GM19397 (cell line): ENCODE measurements around the gene RNF31.

Experiments used
- ATAC-seq: cut with Tn5 transposase; IDR thresholded peaks from one replicate; pipeline ENCODE4 v1.9.1; 2021; ENCODE audit warnings: mild to moderate bottlenecking, moderate library complexity; ENCODE audit not compliant: unreplicated experiment

RNF31 gene

DNA sequence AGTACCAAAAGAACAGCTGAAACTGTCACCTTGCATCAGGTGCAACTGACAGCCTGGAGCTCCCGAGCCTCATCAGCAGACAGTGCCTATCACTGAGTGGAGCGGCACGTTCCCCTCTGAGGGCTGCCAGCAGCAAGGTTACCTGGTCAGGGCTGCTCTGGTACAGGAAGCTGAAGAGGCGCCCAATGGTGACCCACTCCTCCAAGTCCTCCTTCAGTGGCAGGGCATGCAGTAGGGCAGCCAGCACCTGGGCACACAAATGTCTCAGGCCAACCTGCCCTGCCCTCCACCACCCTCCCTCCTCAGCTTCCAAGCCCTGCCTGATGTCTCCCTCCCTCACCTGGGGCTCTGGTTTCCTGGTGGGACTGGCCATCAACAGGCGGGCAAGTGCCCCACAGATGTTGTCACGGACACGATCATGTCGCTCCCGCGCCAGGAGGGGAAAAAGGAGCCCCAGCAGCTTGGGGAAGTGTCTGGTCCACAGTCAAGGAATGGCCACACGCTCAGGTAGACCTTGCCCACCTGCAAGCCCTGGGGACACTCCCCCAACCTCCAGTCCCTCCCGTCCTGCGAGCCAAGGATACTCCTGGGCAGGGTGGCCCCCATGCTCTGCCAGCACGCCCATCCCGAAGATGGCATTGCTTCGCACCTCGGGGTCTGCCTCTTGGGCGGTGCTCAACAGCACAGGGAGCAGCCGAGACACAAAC lies 34.2 kb downstream of the RNF31 start:
- no peak for ATAC-seq

DNA sequence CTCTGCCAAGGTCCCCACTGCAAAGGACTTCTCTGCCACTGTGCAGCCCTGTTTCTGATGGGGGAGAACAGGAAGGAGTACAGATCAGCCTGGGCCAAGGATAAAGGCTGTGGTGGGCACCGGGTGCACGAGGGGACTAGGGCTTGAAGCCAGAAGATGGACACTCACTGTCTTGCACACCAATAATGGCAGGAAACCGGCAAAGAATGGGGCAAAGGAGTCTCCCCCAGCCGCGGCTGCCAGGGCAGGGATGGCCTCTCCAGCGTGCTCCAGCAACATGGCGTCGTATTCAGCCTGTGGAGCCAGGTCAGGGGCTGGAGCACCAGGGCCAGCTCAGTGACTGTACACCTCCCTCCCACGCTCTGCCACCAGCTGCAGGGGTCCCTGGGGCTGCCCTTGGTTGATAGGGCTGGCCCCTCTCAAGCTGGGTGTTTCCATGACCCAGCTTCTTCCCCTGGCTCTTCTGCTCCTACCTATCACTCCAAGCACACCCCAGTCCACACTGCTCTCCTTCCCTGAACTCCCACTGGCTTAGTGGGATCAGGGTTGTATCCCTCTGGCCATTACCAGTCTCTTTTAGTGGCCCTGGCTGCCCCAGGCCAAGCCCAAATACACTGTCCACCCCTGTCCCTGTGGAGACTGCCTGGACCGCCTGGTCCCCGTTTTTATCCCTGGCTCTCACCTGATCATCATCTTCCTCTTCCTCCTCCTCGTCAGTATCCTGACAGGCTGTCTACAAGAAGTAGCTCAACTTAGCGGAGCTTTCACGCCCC lies 35.0 kb downstream of the RNF31 start:
- ATAC-seq: no peak

DNA sequence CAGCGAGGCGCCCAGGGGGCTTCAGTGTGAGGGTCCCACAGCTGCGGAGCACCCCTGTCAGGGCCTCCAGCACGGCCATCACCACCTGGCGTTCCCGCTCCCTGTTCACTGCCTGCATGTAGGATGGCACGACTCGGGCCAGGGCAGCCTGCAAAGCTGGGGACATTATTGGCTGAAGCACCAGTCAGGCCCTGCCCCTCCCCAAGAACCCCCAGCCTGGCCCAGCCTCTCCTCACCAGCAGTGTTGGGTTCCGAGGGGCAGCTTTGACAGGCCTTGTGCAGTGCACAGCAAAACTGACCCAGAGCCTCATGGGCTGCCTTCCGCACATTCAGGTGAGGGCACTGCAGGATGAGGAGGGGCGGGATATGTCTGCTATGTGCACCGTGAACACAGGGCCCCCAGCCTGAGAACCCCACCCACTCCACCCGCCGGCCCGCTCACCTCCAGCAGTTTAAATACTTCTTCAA lies 35.8 kb downstream of the RNF31 start:
- ATAC-seq: no peak

DNA sequence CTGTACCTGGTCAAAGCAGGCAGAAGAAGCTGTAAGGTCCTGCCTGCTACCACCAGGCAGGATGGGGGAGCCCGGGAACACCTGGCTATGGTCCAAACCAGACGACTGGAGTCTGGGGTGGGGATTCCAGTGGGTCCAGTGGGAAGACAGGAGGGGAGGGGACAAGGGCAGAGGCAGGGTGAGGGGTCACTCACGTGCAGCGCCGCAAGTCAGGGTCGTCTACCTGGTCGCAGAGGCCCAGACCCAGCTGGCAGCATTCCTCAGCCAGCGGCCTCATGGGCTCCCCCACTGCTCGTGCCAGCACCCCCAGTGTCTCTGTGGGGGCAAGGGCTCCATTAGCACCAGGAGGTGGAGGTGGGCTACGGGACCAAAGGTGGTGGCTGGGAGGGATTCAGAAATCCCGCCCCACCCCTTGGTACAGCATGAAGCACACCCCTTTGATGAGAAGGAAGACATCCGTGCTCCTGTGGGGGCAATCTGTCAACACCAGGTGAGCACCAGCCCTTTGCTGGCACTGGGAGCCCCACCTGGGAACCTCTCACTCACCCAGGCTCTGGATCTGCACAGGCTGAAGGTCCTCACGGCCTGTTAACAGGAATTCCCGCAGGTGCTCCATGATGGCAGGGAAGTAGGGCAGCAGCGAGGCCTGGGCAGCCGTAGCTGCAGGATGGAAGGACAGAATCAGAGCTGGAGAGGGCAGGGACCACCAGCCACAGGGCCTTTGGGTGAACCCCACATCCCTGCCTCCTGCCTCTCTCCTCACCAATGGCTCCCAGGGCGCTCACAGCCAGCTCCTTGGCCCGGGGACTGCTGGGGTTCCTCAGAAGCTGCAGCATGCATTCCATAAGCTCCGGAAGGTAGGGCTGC lies 37.0 kb downstream of the RNF31 start:
- ATAC-seq: no peak

DNA sequence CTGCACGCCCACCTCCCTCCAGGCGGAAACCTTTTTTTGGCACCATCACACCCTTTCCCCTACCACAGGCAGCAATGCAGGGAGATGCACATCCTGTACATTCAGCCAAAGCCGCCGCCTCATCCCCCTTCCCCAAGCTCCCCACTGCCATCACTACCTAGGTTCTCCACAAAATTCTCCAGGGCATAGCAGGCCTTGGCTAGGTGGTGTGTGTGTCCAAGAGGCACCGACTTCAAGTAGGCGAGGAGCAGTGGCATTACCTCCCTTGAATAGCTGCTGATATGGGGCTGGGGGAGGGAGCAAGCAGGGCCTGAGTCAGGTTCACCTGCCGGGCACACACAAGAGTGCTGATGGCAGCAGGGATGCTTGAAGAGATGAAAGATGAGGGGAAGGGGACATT lies 37.7 kb downstream of the RNF31 start:
- ATAC-seq: no peak

DNA sequence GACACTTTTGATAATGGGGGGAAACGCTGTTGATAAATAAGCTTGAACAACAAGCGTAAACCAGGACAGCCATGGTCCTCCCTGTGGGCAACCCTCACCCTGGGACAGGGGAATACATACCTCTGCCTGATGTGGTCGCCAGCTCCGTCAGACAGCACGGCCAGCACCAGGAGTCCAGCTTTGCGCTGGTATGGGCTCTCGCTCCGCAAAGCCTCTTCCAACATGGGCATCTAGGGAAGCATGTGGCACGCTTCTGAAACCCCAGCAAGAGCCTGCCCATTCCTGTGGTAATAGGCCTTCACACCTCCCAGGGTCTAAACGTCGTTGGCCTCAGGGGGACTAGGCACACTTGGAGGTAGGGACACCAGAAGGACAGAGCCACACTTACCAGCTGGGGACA lies 38.4 kb downstream of the RNF31 start:
- ATAC-seq: no peak

DNA sequence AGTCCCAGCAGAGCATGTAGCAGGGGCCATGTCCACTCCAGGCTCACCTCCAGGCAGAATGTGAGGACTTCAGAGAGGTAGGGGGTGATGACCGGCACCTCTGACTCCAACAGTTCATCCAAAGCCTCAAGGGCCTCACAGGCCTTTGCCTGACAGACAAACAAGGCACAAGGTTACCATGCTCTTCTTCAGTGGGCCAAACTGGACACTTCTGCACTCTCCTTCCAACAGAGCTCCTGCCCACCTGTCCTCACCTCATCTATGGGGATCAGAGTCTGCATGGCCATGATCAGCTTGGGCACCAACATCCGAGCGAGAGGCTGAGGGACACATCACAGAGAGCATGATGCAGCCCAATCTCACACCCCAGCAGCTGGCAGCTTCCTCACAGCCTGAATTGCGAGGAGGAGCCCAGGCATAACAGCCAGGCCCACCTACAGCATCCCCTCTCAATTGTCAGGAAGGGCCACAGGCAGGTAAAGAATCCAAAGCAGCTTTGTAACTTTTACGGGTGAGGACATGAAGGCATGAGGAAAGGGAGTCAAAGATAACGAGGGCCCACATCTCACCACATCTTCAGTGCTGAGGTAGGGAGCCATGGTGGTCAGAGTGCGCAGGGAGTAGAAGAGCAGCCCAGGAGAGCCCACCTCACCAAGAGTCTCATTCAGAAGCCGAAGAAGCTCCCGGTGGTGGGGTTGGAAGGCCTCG lies 39.7 kb downstream of the RNF31 start:
- no peak for ATAC-seq

DNA sequence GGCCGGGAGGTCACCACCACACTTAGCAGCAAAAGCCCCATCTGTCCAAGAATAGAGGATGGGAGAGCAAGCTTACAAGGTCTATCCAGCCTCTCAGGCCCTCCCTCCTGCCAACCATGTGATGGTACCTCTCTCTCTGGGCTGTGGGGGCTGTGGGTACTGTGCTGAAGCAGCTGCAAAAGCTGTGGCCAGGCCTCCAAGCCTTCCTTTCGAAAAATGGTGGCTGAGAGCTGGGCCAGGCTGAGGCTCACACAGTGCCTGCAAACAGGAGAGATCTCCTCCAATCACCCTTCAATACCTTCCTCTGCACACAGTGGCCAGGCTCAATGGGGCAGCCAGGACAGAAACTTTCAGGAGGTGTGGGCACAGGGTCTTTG lies 40.2 kb downstream of the RNF31 start:
- ATAC-seq: no peak

DNA sequence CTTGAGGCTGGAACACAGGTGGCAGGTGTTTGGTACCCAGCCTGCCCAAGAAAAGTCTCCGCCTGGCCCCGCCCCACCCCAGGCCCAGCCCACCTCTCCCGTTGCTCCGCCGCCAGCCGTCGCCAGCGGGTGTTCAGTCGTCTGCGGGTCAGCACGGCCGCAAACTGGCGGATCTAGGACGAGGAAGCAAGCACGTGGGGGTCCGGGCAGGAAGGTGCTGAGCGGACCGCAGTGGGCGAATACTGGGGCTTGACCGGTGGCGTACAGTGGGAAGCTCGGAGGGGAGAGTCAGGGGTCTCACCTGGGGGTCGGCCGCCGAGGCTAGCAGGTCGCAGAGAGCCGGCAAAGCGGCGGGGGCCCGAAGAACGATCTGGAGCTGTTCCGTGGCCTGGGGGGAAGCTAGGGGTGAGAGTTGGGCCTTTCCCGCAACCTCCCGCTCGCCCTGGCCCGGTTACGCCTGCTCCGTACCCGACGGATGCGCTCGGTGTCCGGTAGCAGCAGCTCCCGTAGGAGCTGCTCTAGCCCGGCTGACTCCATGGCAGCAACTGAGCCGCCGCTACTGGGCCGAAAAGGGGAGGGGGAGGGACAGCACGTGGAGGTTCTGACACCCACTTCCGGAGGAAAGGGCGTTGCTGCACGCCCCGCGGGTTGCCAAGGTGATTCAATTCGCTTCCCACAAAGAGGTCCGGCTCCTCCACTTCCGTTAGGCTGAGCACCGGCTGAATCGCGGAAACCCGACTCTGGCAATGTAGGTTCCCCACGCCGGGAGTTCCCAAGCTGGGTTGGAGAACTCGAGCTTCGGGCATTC lies 41.2 kb downstream of the RNF31 start, which contains the start of gene IPO4:
TSS of gene IPO4 (minus strand) at position 566 of the 808 bp plus-strand sequence. CDS start at position 537, 29 bp downstream.
- peak; percentile 84 for ATAC-seq

DNA sequence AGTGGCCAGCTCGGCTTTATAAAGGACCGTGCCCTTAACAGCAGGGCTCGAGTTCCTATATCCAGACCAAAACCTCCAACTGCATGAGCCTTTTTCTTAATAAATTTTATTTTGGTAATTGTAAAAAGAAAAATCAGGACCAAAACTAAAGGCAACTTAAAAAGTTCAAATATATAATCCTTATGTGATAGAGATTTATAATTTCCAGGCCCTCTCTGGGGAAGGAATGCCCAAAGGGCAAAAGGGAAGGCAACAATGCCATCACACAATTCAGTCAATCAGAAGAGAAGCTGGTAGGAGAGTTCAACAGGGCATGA lies 41.7 kb downstream of the RNF31 start:
- ATAC-seq: no peak

DNA sequence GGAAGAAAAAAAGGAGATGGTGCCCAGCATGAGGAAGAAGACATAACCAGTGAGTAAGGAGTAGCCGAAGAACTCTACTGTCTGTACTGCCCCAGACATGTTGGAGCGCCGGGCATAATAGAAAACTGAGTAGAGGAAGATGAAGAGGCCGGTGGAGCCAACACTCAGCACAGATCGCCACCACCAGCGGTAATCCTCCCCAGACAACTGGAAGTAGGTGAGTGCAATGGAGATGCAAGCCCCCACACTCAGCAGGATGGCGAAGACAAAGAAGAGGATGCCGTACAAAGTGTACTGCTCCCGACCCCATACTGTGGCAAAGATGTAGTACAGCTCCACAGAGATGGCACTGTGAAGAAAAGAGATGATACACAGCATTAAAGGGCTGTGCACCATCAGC lies 42.2 kb downstream of the RNF31 start:
- ATAC-seq: no peak

DNA sequence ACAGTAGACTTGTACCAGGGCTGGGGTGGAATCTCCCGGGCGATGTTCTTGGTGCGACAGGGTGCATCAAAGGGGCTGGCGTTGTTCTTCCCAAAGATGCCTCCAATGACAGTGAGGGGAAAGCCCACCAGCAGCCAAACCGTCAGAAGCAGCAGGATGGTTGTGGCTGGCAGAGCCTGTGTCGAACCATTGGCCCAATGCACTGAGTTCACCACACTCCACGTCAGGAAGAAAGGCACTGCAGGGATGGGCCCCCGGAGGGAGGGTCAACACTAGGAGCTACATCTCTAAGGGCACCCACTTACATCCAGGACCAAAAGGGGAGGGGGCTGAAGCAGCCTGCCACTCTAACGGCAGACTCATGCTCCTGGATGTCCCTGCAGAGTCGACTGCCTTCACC lies 43.1 kb downstream of the RNF31 start:
- no peak for ATAC-seq

DNA sequence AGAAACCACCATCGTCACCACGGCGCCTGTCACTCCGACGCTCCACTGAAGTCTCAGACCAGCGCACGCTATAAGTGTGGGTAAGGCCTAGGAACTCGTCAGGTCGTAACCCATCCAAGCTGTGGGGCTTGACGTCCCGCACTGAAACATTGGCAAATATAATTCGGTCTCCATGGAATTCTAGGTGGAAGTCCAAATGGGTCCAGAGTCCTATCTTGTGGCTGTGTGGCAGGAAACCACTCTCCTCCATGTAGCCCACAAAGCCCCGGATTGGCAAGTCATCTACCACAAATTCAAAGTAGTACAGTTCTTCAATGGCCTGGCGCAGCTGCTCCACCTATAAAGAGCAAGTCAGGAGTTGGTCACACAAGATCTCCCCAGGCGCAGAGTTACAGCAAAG lies 45.6 kb downstream of the RNF31 start:
- no peak for ATAC-seq

DNA sequence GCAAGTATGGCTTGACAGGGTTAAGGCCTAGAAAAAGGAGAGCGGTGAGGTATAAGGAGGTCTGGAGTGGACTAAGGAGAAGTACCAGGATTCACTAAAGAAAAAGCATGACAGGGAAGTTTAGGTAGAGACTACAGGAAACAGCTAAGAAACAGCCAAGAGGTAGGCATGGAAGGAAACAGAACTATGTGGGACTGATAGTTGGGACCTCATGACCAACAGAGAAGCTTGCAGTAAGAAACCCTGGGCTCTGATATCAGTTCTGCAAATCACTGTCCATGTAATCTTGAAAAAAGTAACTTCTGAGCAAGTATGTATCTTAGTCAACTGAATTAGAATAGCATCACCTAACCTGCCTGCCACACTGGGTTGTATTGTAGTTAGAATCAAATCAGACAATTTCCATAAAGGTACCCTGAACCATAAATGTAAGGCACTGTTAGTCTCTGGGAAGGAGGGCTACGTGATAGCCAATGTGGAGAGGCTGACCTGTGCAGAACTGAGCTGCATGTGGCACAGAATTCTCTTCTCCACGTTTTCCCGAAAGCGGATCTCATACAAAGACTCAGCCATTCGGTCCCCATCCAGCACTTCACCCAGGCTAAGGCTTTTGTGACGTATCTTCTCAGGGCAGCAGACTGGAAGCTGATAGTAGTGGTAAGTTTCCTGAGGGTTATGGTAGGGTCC lies 47.0 kb downstream of the RNF31 start:
- ATAC-seq: no peak

DNA sequence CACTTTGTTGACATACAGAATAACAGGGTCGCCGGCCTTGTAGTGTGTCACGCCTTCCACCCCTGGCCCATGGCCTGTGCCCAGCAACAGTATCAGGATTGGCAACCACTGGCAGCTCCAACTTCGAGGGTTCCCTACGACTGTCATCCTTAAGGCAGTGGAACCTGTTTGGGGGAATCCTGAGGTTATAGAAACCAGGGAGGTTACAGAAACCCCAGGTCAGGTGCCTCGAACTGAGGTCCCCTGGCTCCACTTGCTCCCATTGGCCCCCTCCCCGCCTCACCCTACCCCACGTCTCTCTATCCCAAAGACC lies 47.5 kb downstream of the RNF31 start:
- ATAC-seq: no peak

DNA sequence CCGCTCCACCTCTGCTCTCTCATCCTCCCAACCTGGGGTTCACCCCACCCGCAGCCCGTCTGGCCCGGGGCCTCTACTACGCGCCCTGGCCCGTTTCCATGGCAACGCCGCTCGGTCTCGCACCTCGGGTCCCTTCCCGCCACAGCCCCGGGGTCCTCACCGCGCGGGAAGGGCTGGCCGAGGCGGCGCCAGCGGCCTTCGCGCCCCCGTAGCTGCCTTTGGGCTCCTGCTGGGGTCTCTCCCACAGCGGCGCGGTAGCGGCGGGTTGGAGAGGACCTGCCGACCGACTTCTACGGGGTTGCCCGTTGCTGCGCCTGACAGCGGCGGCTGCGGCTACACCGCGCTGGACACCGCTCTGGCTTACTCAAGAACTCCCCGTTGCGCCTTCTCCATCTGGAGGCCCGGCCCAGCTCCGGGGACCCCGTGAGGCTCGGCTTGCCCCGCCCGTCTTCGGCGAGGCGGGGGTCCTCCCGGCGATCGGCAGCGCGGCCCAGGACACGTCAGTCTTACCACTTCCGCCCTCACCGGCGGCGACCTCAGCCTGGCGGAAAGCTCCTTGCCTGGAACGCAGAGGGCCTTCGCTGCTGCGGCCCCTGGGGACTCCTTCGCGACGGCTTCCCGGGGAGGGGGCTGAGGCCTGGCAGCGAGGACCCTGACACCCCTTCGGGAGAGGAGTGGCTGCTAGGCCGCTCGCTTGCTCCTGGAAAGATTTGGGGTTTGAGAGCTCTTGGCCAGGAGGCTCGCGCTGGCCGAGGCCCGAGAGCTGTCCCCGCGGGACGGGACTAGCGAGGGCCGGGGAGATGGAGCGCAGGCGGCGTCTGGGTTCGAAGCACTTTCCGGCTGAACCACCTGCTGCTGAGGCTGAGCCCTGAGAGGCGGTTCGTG lies 48.1 kb downstream of the RNF31 start, which contains the start of gene TM9SF1:
TSS of gene TM9SF1 (minus strand) at position 256 of the 885 bp plus-strand sequence. CDS start 422 bp downstream, outside the sequence.
- ATAC-seq: peak; percentile 89

DNA sequence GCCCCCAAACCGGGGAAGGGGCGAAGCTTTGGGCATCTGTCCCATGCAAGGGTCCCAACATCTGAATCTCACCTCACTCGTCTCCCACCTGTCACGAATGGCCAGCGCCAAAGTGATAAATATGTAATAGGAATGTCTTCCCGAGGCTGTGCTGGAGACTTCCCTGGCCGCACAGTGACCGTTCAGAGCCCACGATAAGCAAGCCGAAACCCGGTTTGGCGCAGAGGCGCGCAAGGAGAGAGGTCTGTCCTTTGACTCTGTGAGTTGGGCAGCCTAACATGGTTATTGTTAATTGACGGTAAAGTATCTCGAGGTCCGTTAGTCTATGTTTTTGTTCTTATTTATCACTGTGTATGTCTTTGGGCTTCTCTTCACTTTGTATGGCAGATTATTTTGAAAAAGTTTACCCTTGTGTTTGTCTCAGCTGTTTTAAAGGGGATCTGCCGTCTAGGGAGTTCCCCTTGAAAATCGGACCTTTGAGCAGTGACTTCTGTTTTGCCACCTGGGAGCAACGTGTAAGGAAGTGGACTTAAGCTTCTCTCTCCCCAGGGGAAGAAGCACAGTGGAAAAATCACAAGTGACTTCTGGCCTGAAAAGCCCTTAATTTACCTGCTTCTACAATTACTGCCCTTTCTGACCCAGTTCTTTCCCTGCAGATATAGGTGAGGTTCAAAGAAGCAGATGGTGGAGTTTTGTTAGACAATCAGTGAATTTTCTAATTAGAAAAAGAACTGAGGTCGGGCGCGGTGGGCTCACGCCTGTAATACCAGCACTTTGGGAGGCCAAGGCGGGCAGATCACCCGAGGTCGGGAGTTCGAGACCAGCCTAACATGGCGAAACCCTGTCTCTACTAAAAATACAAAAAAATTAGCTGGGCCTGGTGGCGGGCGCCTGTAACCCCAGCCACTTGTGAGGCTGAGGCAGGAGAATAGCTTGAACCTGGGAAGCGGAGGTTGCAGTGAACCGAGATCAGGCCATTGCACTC lies 49.1 kb downstream of the RNF31 start:
- no peak for ATAC-seq
